Endothelial cell of hepatic sinusoid (primary cell): Measurements from ENCODE around the gene PAX8.

Experiments used
- in situ Hi-C: cut with HindIII; loops from 2 replicates; pipeline ENCODE4 v1.10.0; 2017; ENCODE audit warnings: low sequenced_read_pairs

The PAX8 gene

GRCh38 chr2:113186433-113186796, 92.3 kb downstream of the PAX8 start:
- in situ Hi-C loops = no loop called here

GRCh38 chr2:113185664-113186432, 92.9 kb downstream of the PAX8 start:
- in situ Hi-C loops = no loop called here

- in situ Hi-C loops = no loop called here
These were observed 94.0 kb downstream of the PAX8 start for GRCh38 chr2:113184531-113185230.

- in situ Hi-C loops = no loop called here
These were observed 95.0 kb downstream of the PAX8 start for GRCh38 chr2:113183703-113184102.

GRCh38 chr2:113183264-113183663, 95.5 kb downstream of the PAX8 start:
- in situ Hi-C loops = no loop called here

GRCh38 chr2:113182471-113183260, 96.1 kb downstream of the PAX8 start:
- in situ Hi-C loops = no loop called here

GRCh38 chr2:113181258-113182051, 97.3 kb downstream of the PAX8 start:
- in situ Hi-C loops = no loop called here

- in situ Hi-C loops = no loop called here
These were observed 98.4 kb downstream of the PAX8 start for GRCh38 chr2:113180131-113180946.

GRCh38 chr2:113179446-113180045, 99.2 kb downstream of the PAX8 start:
- in situ Hi-C loops = no loop called here

- in situ Hi-C loops = no loop called here
These were observed 99.8 kb downstream of the PAX8 start for GRCh38 chr2:113178891-113179290.

GRCh38 chr2:113178069-113178746, 100.5 kb downstream of the PAX8 start:
- in situ Hi-C loops = no loop called here

GRCh38 chr2:113176696-113177355, 101.9 kb downstream of the PAX8 start:
- in situ Hi-C loops = no loop called here

GRCh38 chr2:113175736-113176695, 102.7 kb downstream of the PAX8 start:
- in situ Hi-C loops = no loop called here

- in situ Hi-C loops = no loop called here
These were observed 103.6 kb downstream of the PAX8 start for GRCh38 chr2:113175042-113175628.

GRCh38 chr2:113174376-113174750, 104.4 kb downstream of the PAX8 start:
- in situ Hi-C loops = no loop called here

GRCh38 chr2:113173542-113174375, 105.0 kb downstream of the PAX8 start, which contains the start of gene PSD4:
TSS of gene PSD4 (plus strand) at chr2:113173971. CDS start at chr2:113182457, 8,486 bp downstream.
- in situ Hi-C loops = no loop called here
